Subcutaneous abdominal adipose tissue (tissue), 5 donors: Measurements from ENCODE around the gene OR2D2.
"Not testable (repeated sequence)": the region's sequence is repeated elsewhere in the genome, so short reads cannot be mapped to it uniquely, and the experiment has no call there.

Source experiments
- H3K27ac ChIP-seq: one replicate; pipeline ENCODE4 v1.7.0; 2013; ENCODE audit warnings: low read depth, mild to moderate bottlenecking, inconsistent platforms, low read length, moderate library complexity
- H3K27me3 ChIP-seq, 5 donors: one replicate each; pipeline ENCODE4 v1.7.0; 2013; ENCODE audit warnings: low read length in 5 of 5, inconsistent platforms in 1 of 5; ENCODE audit not compliant: control insufficient read depth in 5 of 5, insufficient read depth in 4 of 5
- H3K36me3 ChIP-seq, 5 donors: one replicate each; pipeline ENCODE4 v1.7.0; 2013; ENCODE audit warnings: low read length in 5 of 5; ENCODE audit not compliant: control insufficient read depth in 5 of 5, insufficient read depth in 5 of 5
- H3K4me1 ChIP-seq, 5 donors: one replicate each; pipeline ENCODE4 v1.7.0; 2013; ENCODE audit warnings: low read length in 5 of 5, mild to moderate bottlenecking in 3 of 5, moderate library complexity in 1 of 5; ENCODE audit not compliant: control insufficient read depth in 5 of 5, insufficient read depth in 5 of 5
- H3K4me3 ChIP-seq, 5 donors: one replicate each; pipeline ENCODE4 v1.7.0; 2013; ENCODE audit warnings: low read length in 5 of 5, low read depth in 1 of 5
- H3K9ac ChIP-seq, 5 donors: one replicate each; pipeline ENCODE4 v1.7.0; 2013; ENCODE audit warnings: low read length in 5 of 5, mild to moderate bottlenecking in 4 of 5, moderate library complexity in 3 of 5
- H3K9me3 ChIP-seq, 5 donors: one replicate each; pipeline ENCODE4 v1.7.0; 2013; ENCODE audit warnings: low read length in 5 of 5; ENCODE audit not compliant: control insufficient read depth in 5 of 5
- donor health status: healthy.
- donor health status: healthy.
- donor health status: healthy.
- donor health status: healthy.
- donor health status: healthy.

Gene OR2D2

GRCh38 chr11:6920702-6921101, 28.4 kb upstream of the OR2D2 start, which contains the start of gene OR2D3:
TSS of gene OR2D3 (plus strand) at chr11:6921002. CDS start at chr11:6921002, 0 bp downstream.
- no peaks in the 10 kb centered on the region for H3K36me3 ChIP-seq
- no peak within 1 kb of the TSS for H3K4me3 ChIP-seq
- no peak within 1 kb of the TSS for H3K9ac ChIP-seq
- H3K27ac ChIP-seq = no peak within 1 kb of the TSS
- peaks cover 0 to 2% (median 0%) of the 10 kb centered on the region in 5 donors for H3K9me3 ChIP-seq
- H3K27me3 ChIP-seq = no peaks in the 10 kb centered on the region
- peaks cover 0 to under 1% (median 0%) of the 10 kb centered on the region in 5 donors for H3K4me1 ChIP-seq

DNA sequence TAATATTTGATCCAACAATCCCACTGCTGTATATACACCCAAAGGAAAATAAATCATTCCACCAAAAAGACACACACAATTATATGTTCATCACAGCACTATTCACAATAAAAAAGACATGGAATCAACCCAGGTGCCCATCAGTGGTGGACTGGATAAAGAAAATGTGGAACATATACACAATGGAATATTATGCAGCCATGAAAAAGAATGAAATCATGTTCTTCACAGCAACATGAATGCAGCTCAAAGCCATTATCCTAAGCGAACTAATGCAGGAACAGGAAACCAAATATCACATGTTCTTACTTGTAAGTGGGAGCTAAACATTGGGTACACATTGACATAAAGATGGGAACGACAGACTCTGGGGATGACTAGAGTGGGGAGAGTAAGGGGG, 27.4 kb upstream of the OR2D2 start:
- Histone ChIP-seq H3K27me3 (no peaks in the 10 kb centered on the region), H3K4me1 (no peaks in the 10 kb centered on the region), H3K9ac (no peak overlapping the region), H3K9me3 (peaks cover 0 to 2% (median 0%) of the 10 kb centered on the region in 5 donors), H3K4me3 (no peak overlapping the region), H3K36me3 (no peaks in the 10 kb centered on the region), H3K27ac (no peak overlapping the region)

GRCh38 chr11:6911948-6912347, 19.6 kb upstream of the OR2D2 start:
- no peak overlapping the region for H3K9ac ChIP-seq
- H3K4me3 ChIP-seq = no peak overlapping the region
- no peaks in the 10 kb centered on the region for H3K27me3 ChIP-seq
- H3K9me3 ChIP-seq = no peaks in the 10 kb centered on the region
- H3K27ac ChIP-seq = no peak overlapping the region
- peaks cover 0 to 3% (median 0%) of the 10 kb centered on the region in 5 donors for H3K4me1 ChIP-seq
- H3K36me3 ChIP-seq = no peaks in the 10 kb centered on the region

GRCh38 chr11:6911378-6911777, 19.1 kb upstream of the OR2D2 start:
- no peak overlapping the region for H3K4me3 ChIP-seq
- H3K9ac ChIP-seq = no peak overlapping the region
- H3K4me1 ChIP-seq = peaks cover 0 to 3% (median 0%) of the 10 kb centered on the region in 5 donors
- H3K9me3 ChIP-seq = no peaks in the 10 kb centered on the region
- no peaks in the 10 kb centered on the region for H3K36me3 ChIP-seq
- H3K27me3 ChIP-seq = no peaks in the 10 kb centered on the region
- H3K27ac ChIP-seq = no peak overlapping the region

DNA sequence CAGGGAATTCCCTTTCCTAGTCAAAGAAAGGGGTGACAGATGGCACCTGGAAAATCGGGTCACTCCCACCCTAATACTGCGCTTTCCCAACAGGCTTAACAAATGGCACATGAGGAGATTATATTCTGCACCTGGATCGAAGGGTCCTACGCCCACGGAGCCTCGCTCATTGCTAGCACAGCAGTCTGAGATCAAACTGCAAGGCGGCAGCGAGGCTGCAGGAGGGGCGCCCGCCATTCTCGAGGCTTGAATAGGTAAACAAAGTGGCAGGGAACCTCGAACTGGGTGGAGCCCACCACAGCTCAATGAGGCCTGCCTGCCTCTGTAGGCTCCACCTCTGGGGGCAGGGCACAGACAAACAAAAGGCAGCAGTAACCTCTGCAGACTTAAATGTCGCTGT, 12.5 kb upstream of the OR2D2 start:
- not testable (repeated sequence) for H3K9ac ChIP-seq, H3K27me3 ChIP-seq, H3K36me3 ChIP-seq, H3K4me1 ChIP-seq, H3K9me3 ChIP-seq, H3K4me3 ChIP-seq, H3K27ac ChIP-seq

DNA sequence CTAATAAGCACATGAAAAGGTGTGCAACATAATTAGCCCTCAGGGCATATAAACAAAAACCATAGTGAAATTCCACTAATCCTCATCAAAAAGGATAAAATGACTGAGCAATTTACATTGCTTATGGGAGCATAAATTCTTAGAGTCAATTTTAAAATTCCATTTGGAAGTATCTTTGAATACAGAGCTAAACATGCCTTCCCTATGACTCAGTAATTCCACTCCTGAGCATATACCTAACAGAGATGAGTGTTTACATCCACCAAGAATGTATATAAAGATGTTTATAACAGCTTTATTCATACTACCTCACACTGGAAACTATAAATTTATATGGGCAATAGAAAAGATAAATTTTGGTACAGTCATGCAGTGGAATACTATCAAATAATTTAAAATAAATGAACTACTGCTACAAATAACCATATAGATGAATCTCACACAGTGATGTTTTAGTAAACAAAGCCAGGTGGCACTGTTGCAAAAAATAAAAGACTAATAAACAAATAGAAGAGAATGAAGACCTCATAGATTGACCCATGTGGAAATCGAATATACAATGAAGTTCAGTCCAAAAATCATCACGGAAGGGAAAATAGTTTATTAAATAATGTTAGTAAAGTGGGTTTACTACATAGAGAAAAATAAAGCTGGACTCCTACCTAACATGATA, 8.2 kb upstream of the OR2D2 start:
- Histone ChIP-seq H3K4me3 (no peak overlapping the region), H3K36me3 (no peaks in the 10 kb centered on the region)

DNA sequence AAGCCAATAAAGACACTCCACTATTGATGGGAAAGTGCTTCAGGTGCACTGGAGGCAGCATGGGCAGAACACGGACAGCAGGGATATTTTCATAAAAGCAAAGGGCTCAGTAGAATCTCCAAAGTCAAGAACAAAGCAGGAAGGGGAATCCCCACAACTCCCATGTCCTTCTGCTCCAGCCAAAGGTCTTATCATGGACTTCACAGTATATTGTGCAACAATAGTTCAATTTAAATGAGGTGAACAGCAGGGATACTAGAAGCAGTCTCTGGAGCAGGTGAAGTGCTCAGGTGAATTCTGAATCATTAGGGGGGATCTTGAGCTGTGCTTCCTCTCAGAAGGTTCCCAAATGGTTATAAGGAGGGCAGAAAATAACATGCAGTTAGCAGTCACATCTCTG, 6.6 kb upstream of the OR2D2 start:
- Histone ChIP-seq H3K36me3 (no peaks in the 10 kb centered on the region), H3K9me3 (no peaks in the 10 kb centered on the region), H3K27ac (no peak overlapping the region), H3K9ac (no peak overlapping the region), H3K4me1 (no peaks in the 10 kb centered on the region), H3K27me3 (no peaks in the 10 kb centered on the region), H3K4me3 (no peak overlapping the region)

More for the DNA sequence above, 8.2 kb upstream of the OR2D2 start:
- no peak overlapping the region for H3K9ac ChIP-seq
- H3K27ac ChIP-seq = no peak overlapping the region
- no peaks in the 10 kb centered on the region for H3K27me3 ChIP-seq
- no peaks in the 10 kb centered on the region for H3K4me1 ChIP-seq
- no peaks in the 10 kb centered on the region for H3K9me3 ChIP-seq

DNA sequence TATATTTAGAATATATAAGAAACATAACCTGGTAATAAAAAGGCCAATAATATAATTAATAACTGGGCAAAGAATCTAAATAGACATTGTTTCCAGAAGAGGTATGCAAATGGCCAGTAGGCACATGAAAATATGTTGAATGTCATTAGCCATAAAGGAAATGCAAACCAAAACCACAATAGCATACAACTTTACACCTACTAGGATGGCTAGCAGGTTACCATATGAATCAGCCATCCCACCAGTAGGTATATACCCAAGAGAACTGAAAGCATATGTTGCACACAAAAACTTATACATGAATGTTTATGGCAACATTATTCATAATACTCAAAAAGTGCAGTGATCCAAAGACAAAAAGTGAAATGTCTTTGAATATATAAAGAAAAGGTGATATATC, 2.7 kb upstream of the OR2D2 start:
- Histone ChIP-seq H3K36me3 (no peaks in the 10 kb centered on the region), H3K9ac (no peak overlapping the region)

DNA sequence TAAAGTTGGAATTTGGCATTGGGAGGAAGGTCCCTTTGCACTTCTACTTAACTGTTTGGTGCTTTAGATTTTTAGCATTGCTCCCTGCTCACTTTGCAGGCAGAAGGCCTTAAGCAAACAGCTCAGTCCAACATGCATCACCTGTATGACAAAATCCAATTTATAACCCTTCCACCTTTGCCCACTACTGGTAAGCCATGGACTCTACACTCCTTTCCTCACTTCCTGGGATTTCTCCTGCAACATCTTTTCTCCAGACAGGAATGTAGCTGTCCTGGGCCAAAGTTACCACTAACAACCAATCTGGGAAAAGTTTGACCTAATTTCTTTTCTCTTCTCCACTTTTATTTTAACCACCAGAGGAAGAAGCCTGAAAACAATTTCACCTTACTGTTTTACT, 1.8 kb upstream of the OR2D2 start:
- H3K4me3 ChIP-seq = no peak overlapping the region
- no peaks in the 10 kb centered on the region for H3K36me3 ChIP-seq
- H3K9me3 ChIP-seq = no peaks in the 10 kb centered on the region
- no peak overlapping the region for H3K9ac ChIP-seq
- H3K27ac ChIP-seq = no peak overlapping the region
- H3K4me1 ChIP-seq = peaks cover 0 to 4% (median 0%) of the 10 kb centered on the region in 5 donors
- no peaks in the 10 kb centered on the region for H3K27me3 ChIP-seq

More for the DNA sequence above, 2.7 kb upstream of the OR2D2 start:
- no peak overlapping the region for H3K4me3 ChIP-seq
- H3K27ac ChIP-seq = no peak overlapping the region
- H3K9me3 ChIP-seq = no peaks in the 10 kb centered on the region
- H3K27me3 ChIP-seq = no peaks in the 10 kb centered on the region
- H3K4me1 ChIP-seq = peaks cover 0 to 4% (median 0%) of the 10 kb centered on the region in 5 donors

DNA sequence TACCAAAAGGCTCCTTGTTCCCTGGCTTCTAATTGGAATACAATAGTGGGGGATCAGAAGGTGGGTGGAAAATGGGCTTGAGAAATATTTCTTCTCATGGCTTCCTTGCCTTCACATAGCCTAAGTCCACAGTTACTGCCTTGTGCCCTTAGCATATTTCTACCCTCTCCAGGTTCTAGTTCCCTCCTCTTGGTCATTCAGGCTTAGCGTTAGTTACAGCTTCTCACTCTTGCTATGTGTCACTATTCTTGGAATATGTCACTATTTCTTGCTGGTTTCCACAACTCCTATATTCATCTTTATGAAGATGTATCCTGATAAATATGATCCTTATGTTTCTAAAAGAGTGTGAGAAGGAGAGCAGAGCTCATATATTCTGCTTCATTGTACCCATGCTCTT, 2.5 kb downstream of the OR2D2 start:
- H3K27ac ChIP-seq = no peak overlapping the region
- no peak overlapping the region for H3K9ac ChIP-seq
- no peaks in the 10 kb centered on the region for H3K36me3 ChIP-seq
- peaks cover 0 to 4% (median 0%) of the 10 kb centered on the region in 5 donors for H3K4me1 ChIP-seq
- peaks cover 0 to 3% (median 0%) of the 10 kb centered on the region in 5 donors for H3K9me3 ChIP-seq
- H3K27me3 ChIP-seq = no peaks in the 10 kb centered on the region
- no peak overlapping the region for H3K4me3 ChIP-seq
